Loucy (cell line): Measurements from ENCODE around the gene LAMC3.

Source experiments
- EZH2phosphoT487 ChIP-seq: fragments of 200-600 bp; IDR thresholded peaks from 2 replicates; pipeline ENCODE4 v1.6.1; 2018; ENCODE audit warnings: antibody characterized with exemption, mild to moderate bottlenecking, moderate library complexity, borderline replicate concordance
- TF ChIP-seq, protein P1 (sequence below): fragments of 200-600 bp; sonication (generic); conservative IDR thresholded peaks from 2 replicates; pipeline ENCODE4 v1.5.1; 2014; ENCODE audit warnings: mild to moderate bottlenecking, antibody characterized with exemption, low read length

DNA sequence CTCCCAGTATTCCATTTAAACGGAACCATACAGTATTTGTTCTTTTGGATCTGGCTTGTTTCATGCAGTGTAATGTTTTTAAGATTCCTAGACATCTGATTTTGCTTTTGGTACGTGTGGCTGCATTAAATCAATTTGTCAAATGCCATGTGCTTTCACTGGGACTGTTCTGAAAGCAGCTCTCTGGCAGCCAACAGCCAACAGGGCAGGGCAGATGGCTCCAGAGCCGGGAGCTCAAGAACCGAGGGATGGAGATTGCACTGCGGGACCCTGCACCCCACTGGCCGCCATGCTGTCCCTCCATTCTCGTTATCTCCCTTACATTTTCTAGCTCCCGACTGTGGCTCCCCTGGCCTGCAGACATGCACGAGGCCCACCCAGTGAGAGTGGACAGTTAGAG is 54.0 kb downstream of the LAMC3 start:
- no peak for TF ChIP-seq EZH2phosphoT487
- TF ChIP-seq, protein P1, sequence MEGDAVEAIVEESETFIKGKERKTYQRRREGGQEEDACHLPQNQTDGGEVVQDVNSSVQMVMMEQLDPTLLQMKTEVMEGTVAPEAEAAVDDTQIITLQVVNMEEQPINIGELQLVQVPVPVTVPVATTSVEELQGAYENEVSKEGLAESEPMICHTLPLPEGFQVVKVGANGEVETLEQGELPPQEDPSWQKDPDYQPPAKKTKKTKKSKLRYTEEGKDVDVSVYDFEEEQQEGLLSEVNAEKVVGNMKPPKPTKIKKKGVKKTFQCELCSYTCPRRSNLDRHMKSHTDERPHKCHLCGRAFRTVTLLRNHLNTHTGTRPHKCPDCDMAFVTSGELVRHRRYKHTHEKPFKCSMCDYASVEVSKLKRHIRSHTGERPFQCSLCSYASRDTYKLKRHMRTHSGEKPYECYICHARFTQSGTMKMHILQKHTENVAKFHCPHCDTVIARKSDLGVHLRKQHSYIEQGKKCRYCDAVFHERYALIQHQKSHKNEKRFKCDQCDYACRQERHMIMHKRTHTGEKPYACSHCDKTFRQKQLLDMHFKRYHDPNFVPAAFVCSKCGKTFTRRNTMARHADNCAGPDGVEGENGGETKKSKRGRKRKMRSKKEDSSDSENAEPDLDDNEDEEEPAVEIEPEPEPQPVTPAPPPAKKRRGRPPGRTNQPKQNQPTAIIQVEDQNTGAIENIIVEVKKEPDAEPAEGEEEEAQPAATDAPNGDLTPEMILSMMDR = no peak
